GM18873 (cell line): ENCODE results near the gene TMEM86A.

Experiments
- ATAC-seq: cut with Tn5 transposase; IDR thresholded peaks from one replicate; pipeline ENCODE4 v1.9.1; 2021; ENCODE audit warnings: mild to moderate bottlenecking, moderate library complexity, moderate number of reproducible peaks; ENCODE audit not compliant: unreplicated experiment, low FRiP score

TMEM86A gene

GRCh38 chr11:18749681-18750319 lies 51.2 kb downstream of the TMEM86A start:
- no peak for ATAC-seq

DNA sequence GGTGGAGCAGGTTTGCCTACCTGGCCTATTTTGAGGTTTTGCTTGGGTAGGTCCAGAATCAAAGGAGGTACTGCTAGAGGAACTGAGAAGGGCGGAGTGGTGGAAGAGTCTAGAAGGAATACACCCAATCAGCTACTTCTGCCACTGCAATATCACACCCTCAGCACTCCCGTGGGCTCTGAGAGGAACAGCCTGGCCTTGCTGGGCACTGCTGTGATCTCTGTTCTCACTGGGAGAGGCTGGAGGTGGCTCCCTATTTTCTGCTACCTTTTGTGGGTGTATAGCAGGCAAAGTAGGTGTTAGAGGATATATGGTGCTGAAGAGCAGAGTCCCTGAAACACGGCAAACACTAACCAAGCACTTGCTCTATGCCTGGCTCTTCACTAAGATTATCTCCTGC lies 52.4 kb downstream of the TMEM86A start:
- no peak for ATAC-seq

- no peak for ATAC-seq
Observed at GRCh38 chr11:18752502-18752901, 53.9 kb downstream of the TMEM86A start.

- ATAC-seq: no peak
Observed at GRCh38 chr11:18754308-18754707, 55.7 kb downstream of the TMEM86A start.
